Epithelial cell of proximal tubule (primary cell): ENCODE data around the gene NSMCE1. TPM values are rescaled to one million over a fixed set of nuclear protein-coding genes. Genes with fewer than 3 reads are reported as not detected.

Experiments
- DNase-seq: peaks from one replicate; pipeline ENCODE4 v3.0.0-alpha.2; 2011; ENCODE audit warnings: low read depth
- H3K4me3 ChIP-seq: 2 replicates; pipeline ENCODE4 v1.5.1; 2011; ENCODE audit warnings: low read depth, mild to moderate bottlenecking, low read length
- CTCF ChIP-seq: conservative IDR thresholded peaks from 2 replicates; pipeline ENCODE4 v1.5.1; 2012; ENCODE audit warnings: low read depth, mild to moderate bottlenecking, low read length
- total RNA-seq: library from RNA; depleted of rRNA; stranded (reverse); fragments of >200 nt; gene quantifications from 2 replicates; pipeline ENCODE4 v1.2.3, GENCODE V29; 2015

Gene NSMCE1
- total RNA-seq, 1 donor from 2014 or later = 86.3 TPM

DNA sequence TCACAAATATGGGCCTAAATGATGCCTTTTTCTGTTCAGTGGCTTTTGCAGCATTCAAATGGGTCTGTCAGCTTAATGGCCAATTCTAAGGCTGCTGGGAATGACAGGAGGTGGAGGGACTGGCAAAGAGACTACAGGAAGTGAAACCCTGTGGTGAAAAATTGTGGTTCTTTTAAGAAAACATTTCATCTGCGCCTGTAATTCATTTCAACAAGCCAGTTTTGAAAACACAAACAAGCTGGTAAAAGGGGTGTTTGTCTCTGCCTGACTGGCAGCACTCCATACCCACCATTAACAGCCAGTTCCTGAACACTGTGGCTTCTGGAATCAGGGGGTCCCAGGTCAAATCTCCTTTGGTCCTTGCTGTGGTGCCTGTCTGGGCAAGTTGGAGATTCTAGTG, 68.8 kb downstream of the NSMCE1 start:
- DNase-seq = no peak
- no peak for TF ChIP-seq CTCF
- H3K4me3 ChIP-seq = no peak overlapping the region

DNA sequence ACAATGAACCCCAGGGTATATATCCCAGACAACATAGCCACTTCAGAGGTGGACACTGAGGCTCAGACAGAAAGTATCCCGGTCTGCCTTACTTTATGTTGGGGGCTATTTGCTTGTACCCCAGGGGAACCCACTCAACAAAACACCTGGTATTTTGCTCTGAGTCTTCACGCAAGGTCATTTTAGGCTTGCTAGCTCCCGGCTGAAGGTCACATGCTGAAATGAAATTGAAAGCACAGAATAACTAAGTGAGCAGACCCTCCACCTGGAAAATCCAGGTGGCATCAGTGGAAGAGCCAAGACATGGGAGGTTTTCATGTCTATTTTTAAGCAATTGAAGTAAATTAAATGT, 69.4 kb downstream of the NSMCE1 start:
- TF ChIP-seq CTCF = no peak
- no peak for DNase-seq
- H3K4me3 ChIP-seq = no peak overlapping the region

DNA sequence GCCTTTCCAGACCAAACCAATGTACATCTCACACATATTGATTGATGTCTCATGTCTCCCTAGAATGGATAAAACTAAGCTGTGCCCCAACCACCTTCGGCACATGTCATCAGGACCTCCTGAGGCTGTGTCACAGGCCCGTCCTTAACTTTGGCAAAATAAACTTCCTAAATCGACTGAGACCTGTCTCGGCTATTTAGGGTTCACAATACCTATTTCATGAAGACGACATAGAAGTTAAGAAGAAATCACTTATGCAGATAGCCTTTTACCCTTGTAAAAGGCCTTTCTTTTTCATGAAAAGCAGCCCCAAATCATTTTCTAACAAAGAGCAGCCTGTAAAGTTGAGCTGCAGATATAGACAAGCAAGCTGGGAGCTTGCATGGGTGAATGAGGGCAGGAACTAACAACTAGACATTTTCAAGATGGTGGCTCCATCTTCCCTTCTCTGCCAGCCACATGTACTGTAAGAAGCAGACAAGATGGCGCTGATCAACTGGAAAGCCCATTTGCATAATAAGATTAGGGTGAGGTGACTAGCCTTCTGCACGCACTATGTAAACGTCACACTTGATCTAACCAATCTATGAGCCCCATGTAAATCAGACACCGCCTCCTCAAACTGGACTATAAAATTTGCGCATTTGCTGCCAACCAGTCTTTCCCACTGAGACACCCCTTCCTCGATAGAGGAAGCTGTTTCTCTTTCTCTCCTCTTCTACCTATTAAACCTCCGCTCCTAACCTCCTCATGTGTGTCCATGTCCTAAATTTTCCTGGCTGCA, 69.9 kb downstream of the NSMCE1 start:
- no peak for TF ChIP-seq CTCF

DNA sequence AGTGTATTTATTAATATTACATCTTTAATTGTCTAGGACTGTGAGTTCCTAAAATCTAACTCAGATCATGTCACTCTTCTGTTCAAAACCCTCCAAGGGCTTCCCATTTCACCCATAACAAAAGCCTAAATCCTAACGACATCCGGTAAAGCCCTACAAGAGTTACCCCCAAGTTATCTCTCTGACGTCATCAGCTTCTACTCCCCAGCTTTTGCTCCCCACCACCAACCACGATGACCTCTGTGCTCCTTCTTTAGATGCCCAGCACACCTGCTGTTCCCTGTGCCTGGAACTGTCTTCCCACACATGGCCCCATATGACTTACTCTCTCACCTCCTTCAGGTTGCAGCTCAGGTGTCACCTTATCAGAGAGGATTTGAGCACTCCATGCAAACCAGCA, 71.6 kb downstream of the NSMCE1 start:
- DNase-seq = no peak
- H3K4me3 ChIP-seq = no peak overlapping the region
- no peak for TF ChIP-seq CTCF

More for the DNA sequence above, 69.9 kb downstream of the NSMCE1 start:
- no peak for DNase-seq
- H3K4me3 ChIP-seq = no peak overlapping the region

GRCh38 chr16:27195941-27196595, 72.5 kb downstream of the NSMCE1 start:
- no peak overlapping the region for H3K4me3 ChIP-seq
- DNase-seq = no peak
- no peak for TF ChIP-seq CTCF

DNA sequence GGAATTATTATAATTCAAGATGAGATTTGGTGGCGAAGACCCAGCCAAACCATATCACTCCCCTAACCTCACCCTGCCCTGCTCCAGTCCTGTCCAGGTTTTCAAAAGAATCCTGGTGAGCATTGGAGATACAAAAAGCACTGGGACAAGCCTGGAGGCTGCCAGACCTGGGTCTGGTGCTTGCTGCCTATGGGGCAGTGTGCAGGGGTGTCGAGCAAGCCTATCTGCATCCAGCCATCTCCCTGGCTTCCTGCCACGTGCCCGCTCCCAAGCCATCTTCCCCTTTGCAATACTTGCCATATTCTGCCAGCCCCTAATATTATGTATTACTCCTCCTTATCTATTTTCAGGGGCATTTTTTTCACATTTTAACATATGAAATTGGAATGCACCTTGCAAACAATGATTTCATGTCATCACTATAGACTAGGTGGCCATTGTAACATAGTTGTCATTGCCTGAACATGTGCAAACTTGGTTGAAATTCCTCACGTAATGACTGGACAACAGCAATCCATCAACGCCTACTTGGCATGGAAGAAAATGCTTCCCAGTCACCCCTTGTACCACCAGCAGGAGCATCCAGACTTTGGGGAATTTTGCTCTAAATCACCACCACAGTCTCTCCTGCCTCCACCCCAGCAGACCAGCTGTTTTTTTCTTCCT, 73.4 kb downstream of the NSMCE1 start:
- H3K4me3 ChIP-seq = no peak overlapping the region
- TF ChIP-seq CTCF = no peak
- no peak for DNase-seq
